Psoas muscle (tissue), 8 donors: Measurements from ENCODE around the gene CIITA. TPM values are rescaled to one million over a fixed set of nuclear protein-coding genes. Genes with fewer than 3 reads are reported as not detected.
"Not testable (repeated sequence)": the region's sequence is repeated elsewhere in the genome, so short reads cannot be mapped to it uniquely, and the experiment has no call there.

Experiments
- ATAC-seq, 4 donors: fragments of 200-7000 bp; cut with Tn5 transposase; one replicate each; pipeline ENCODE4 v1.9.1; 2020; ENCODE audit warnings: moderate library complexity in 3 of 4, mild to moderate bottlenecking in 2 of 4
- DNase-seq, 2 donors: peaks; one replicate each; pipeline ENCODE4 v3.0.0-alpha.2; 2020
- H3K27ac ChIP-seq: fragments of 200-600 bp; one replicate; pipeline ENCODE4 v1.8.0; 2022
- H3K27me3 ChIP-seq, 3 donors: fragments of 200-600 bp in 1 of 3; one replicate each; pipeline versions ENCODE4 v1.6.1 to v1.8.0; 2013 to 2022; ENCODE audit warnings: low read length in 2 of 3, mild to moderate bottlenecking in 2 of 3, moderate library complexity in 1 of 3; ENCODE audit not compliant: insufficient read depth in 3 of 3
- H3K36me3 ChIP-seq, 2 donors: fragments of 200-600 bp in 1 of 2; one replicate each; pipeline versions ENCODE4 v1.6.1 to v1.8.0; 2013 to 2022; ENCODE audit warnings: low read depth in 1 of 2, mild to moderate bottlenecking in 1 of 2, moderate library complexity in 1 of 2; ENCODE audit not compliant: insufficient read depth in 1 of 2
- H3K4me1 ChIP-seq: fragments of 200-600 bp; one replicate; pipeline ENCODE4 v1.8.0; 2022
- H3K4me3 ChIP-seq: fragments of 200-600 bp; one replicate; pipeline ENCODE4 v1.8.0; 2022; ENCODE audit warnings: mild to moderate bottlenecking
- H3K9me3 ChIP-seq: fragments of 200-600 bp; one replicate; pipeline ENCODE4 v1.8.0; 2022
- CTCF ChIP-seq: fragments of 200-600 bp; IDR thresholded peaks from one replicate; pipeline ENCODE4 v1.8.0; 2022; ENCODE audit warnings: antibody characterized with exemption
- WGBS, 3 donors: extraction: QIAGEN DNeasy Blood & Tissue Kit; methylation state at CpG; one replicate each; pipeline versions ENCODE4 v1.1.6 to v1.1.7; 2013; 5-methylcytosine and 5-hydroxymethylcytosine counted together
- intact Hi-C, 2 donors: fragments of 100-400 bp; cut with DNase I; formaldehyde crosslinking; loops; one replicate each; pipeline versions ENCODE4 v1.11.0 to v1.14.2; 2022
- polyA plus RNA-seq, 3 donors: library from polyadenylated mRNA; stranded (reverse); fragments of 200-250 nt; gene quantifications; one replicate each; pipeline ENCODE4 v1.2.3, GENCODE V29; 2013
- total RNA-seq, 4 donors: library from RNA; stranded (reverse); fragmentation: NEBNext Ultra II Directional in 2 of 4; extraction: Animal tissue kit (Norgen Biotek cat#: 25700) in 2 of 4; gene quantifications; one replicate each; pipeline versions ENCODE4 v1.2.1 to v1.2.4, GENCODE V29; 2021 to 2023
- donor health status: healthy with polysubstance abuse.
- donor health status: DM: no; HTN: no; CAD: no; lungs with moderate emphysema.
- donor health status: Bipolar disorder and iron deficiency.
- donor health status: healthy.
- donor health status: DM: yes; HTN: yes; CAD: no.
- donor health status: DM: no; HTN: no; CAD: no.
- donor health status: DM: no; HTN: no; CAD: no.
- donor health status: DM: yes; HTN: yes; CAD: no.

The CIITA gene
- total and polyA plus RNA-seq, 7 donors: 2.3 to 15.3 (median 4.1) TPM

- ATAC-seq (peak; percentile 84 to 91 (median 88)), DNase-seq (peak; percentile 86 to 92)
- 26 to 33% (median 29%) methylated on average over 20 of the region's 20 CpGs for WGBS, 3 donors
- no peak overlapping the region for H3K4me3 ChIP-seq
- H3K27me3 ChIP-seq: no peaks in the 10 kb centered on the region
- intact Hi-C loops: loop anchor here (2.0 to 10.0 kb wide), 4 partner anchors 293 to 751 kb away; partner anchors contain the start of gene SOCS1 (in 1 of the 2)
- H3K36me3 ChIP-seq: peaks cover 8 to 26% of the 10 kb centered on the region in 2 donors
- H3K27ac ChIP-seq: peak overlapping the region; percentile 68
- TF ChIP-seq CTCF: peak; percentile 98
- H3K9me3 ChIP-seq: no peaks in the 10 kb centered on the region
- H3K4me1 ChIP-seq: peaks cover 18% of the 10 kb centered on the region
These were observed 87.3 kb downstream of the CIITA start for GRCh38 chr16:10964039-10964890.

- H3K4me3 ChIP-seq: no peak overlapping the region
- H3K9me3 ChIP-seq: no peaks in the 10 kb centered on the region
- WGBS, 3 donors: 91 to 96% (median 92%) methylated on average over 8 of the region's 8 CpGs
- peaks cover 19% of the 10 kb centered on the region for H3K4me1 ChIP-seq
- intact Hi-C loops: loop anchor here (2.0 to 10.0 kb wide), 4 partner anchors 292 to 750 kb away; partner anchors contain the start of gene SOCS1 (in 1 of the 2)
- no peaks in the 10 kb centered on the region for H3K27me3 ChIP-seq
- no peak overlapping the region for H3K27ac ChIP-seq
- H3K36me3 ChIP-seq: peaks cover 8 to 32% of the 10 kb centered on the region in 2 donors
- no peak for TF ChIP-seq CTCF
- no peak for ATAC-seq
- no peak for DNase-seq
These were observed 87.9 kb downstream of the CIITA start for GRCh38 chr16:10964891-10965326.

DNA sequence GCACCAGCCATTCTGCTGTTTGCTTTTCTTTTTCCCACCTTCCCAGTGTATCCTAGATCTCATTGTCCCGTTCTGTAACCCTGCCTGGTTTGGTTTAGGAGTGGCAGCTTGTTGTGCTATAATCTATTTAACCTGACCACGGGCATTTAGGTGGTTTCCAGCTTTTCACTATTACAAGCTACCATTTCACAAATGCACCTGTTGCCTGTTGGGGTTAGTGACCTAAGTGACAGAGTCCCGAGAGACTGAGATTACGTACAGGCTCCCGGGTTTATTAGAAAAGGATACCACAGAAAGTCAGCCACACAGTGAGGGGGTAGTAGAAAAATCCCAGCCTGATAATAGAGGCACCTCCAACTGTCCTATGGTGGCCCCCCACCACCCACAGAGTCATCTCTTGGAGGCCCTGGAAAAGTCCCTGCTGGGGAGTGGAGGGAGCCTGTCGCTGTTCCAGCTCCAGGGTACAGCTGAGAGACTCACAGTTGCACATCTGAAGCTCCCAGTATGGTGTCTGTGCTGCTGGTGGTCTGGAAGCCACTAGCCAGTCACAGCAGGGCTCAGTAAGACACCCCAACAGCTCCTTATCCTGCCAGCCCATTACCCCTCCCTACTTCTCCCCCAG lies 88.5 kb downstream of the CIITA start:
- 64 to 78% (median 67%) methylated on average over 6 of the region's 6 CpGs for WGBS, 3 donors
- intact Hi-C loops: loop anchor here (2.0 to 10.0 kb wide), 4 partner anchors 291 to 749 kb away; partner anchors contain the start of gene SOCS1 (in 1 of the 2)
- H3K4me3 ChIP-seq: no peak overlapping the region
- peaks cover 8 to 36% of the 10 kb centered on the region in 2 donors for H3K36me3 ChIP-seq
- H3K4me1 ChIP-seq: peaks cover 21% of the 10 kb centered on the region
- DNase-seq: no peak
- no peak overlapping the region for H3K27ac ChIP-seq
- H3K9me3 ChIP-seq: no peaks in the 10 kb centered on the region
- ATAC-seq: no peak
- no peaks in the 10 kb centered on the region for H3K27me3 ChIP-seq
- no peak for TF ChIP-seq CTCF

GRCh38 chr16:10966129-10966528 lies 89.1 kb downstream of the CIITA start:
- Histone ChIP-seq H3K27me3 (no peaks in the 10 kb centered on the region), H3K4me3 (no peak overlapping the region), H3K4me1 (peaks cover 15% of the 10 kb centered on the region), H3K36me3 (peaks cover 8 to 36% of the 10 kb centered on the region in 2 donors), H3K9me3 (no peaks in the 10 kb centered on the region), H3K27ac (no peak overlapping the region)
- TF ChIP-seq CTCF: no peak
- ATAC-seq (no peak), DNase-seq (no peak)
- WGBS, 3 donors: 89 to 91% (median 91%) methylated on average over 5 of the region's 5 CpGs
- intact Hi-C loops: loop anchor here (10.0 kb wide), 2 partner anchors 389 to 749 kb away; no protein-coding TSS in a partner anchor

DNA sequence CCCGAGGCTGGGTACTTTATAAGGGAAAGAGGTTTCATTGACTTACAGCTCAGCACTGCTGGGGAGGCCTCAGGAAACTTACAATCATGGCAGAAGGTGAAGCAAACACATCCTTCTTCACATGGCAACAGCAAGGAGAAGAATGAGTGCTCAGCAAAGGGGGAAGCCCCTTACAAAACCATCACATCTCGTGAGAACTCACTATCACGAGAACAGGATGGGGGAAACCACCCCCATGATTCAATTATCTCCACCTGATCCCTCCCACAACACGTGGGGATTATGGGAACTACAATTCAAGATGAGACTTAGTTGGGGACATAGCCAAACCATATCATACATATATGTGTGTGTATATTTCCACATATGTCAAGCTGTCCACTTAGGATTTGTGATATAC lies 89.6 kb downstream of the CIITA start:
- not testable (repeated sequence) for DNase-seq, H3K4me3 ChIP-seq, H3K9me3 ChIP-seq, ATAC-seq, H3K27me3 ChIP-seq, H3K27ac ChIP-seq
- Histone ChIP-seq H3K4me1 (peaks cover 12% of the 10 kb centered on the region), H3K36me3 (peaks cover 8 to 36% of the 10 kb centered on the region in 2 donors)
- intact Hi-C loops: loop anchor here (10.0 kb wide), 2 partner anchors 388 to 748 kb away; no protein-coding TSS in a partner anchor
- 67 to 71% (median 70%) methylated on average over 4 of the region's 4 CpGs for WGBS, 3 donors
